Measurements from ENCODE around the gene LRIG1.

LRIG1 gene

DNA sequence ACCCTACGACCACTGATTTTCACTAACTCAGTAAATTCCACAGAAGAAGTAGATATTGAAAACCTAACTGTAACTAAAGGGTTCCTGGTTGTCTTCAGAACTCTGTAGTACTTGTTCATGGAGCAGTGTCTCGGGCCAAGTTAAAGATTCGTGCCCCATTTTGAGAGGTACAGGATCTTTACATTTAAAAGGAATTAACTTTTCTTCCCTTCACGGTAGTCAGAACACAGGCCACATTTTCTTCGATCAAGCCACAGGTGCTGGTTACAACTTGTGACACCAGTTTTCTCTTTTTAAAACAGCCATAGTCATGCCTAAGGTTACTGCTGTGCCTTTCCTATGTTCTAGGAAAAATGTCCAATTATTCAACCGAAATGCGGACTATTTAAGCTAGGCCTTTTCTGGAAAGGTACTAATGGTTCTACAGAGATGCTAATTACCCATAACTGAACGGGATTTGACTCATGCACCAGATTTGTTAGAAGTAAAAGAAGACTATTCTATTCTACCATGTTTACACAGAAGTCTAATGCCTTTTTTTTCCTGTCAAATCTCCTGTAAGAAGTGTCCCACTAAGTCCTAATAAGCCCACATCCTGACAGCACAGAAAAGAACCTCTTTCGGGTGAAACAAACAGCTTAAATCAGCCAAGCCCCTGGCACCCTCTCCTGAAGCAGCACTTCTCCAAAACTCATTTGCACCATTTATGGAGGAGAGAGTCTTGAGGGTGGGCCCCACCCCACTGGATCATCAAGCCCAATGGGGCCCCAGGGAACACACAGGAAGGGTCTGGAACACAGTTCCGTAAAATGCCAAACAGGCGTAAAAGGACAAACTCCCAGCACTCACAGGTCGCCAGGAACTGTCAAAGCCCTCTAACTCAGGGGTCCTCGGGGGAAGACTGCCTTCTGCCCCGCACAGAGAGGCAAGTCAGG, 1.9 kb downstream of the LRIG1 start:
- TF ChIP-seq, protein P1, sequence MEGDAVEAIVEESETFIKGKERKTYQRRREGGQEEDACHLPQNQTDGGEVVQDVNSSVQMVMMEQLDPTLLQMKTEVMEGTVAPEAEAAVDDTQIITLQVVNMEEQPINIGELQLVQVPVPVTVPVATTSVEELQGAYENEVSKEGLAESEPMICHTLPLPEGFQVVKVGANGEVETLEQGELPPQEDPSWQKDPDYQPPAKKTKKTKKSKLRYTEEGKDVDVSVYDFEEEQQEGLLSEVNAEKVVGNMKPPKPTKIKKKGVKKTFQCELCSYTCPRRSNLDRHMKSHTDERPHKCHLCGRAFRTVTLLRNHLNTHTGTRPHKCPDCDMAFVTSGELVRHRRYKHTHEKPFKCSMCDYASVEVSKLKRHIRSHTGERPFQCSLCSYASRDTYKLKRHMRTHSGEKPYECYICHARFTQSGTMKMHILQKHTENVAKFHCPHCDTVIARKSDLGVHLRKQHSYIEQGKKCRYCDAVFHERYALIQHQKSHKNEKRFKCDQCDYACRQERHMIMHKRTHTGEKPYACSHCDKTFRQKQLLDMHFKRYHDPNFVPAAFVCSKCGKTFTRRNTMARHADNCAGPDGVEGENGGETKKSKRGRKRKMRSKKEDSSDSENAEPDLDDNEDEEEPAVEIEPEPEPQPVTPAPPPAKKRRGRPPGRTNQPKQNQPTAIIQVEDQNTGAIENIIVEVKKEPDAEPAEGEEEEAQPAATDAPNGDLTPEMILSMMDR (IDR thresholded peaks at IDR 0.05; ENCODE audit: control insufficient read depth, extremely low read depth, insufficient read depth), result no peak
- H3K4me3 ChIP-seq (ENCODE audit: low read depth, low read length), result peak overlapping the region; percentile 91

DNA sequence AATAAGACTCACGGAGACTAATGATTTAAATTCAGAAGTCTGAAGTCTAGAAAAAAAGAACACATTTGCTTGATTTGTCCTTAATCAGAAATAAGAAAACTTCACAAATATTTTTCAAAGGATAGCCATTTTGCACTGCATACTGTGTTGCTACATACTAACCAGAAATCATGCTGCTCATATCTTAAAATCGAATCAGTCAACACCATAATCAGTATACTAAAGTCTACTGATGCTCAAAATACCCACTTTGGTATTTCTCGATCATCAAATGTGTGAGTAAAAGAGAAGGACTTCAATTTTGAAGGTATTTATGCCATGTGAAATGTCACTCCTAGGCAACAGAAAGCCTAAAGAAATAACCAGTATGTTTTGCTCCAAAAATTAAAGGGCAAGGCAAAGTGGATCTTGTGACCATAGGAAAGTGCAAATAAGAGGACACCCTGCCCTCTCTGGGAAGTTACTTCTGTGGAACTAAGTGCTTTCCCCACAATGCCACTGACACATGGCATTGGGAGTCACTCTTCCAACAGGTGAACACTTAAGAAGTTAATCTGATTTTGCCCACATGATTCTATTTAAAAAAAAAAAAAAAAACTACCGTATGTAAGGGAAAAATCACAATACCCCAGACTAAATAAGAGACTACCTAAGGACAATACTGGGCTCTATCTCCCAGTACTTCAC, 2.7 kb downstream of the LRIG1 start:
- no peak for DNase-seq (ENCODE audit: low read depth)
- peak overlapping the region; percentile 91 for H3K4me3 ChIP-seq (ENCODE audit: low read depth, low read length)
- TF ChIP-seq, protein P1 (IDR thresholded peaks at IDR 0.05; ENCODE audit: control insufficient read depth, extremely low read depth, insufficient read depth), result no peak

More for the DNA sequence above, 1.9 kb downstream of the LRIG1 start:
- DNase-seq (ENCODE audit: low read depth), result no peak

DNA sequence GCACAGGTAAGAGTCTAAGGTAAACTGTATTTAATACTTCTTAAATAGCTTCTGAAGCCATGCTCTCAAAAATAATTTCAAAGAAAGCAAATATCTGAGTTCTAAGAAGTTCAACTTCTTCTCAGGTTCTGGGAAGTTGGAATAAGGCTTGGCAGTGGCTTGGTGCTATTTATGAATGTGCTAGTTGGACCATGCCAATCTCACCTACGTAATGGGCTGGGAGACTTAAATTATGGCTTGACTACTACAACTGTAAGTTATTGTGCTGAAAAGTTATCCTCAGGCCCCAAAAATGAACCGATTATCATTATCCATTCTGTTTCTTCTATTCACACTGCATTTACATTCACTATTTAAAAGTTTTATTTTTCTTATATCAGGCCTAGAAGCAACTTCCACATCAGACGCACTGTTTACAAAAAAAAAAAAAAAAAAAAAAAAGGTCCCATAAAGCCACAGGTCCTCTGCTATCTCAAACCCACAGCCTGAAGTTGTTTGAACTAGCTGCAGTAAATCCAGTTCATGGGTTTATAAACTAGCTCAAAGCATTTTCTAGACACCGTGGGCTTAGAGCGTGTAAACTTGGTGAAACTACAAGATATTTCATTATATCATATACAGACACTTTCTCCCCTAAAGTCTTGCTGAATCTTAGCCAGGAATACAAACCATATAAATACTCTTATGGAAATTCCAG, 3.4 kb downstream of the LRIG1 start:
- DNase-seq (ENCODE audit: low read depth), result peak; percentile 71
- TF ChIP-seq, protein P1 (IDR thresholded peaks at IDR 0.05; ENCODE audit: control insufficient read depth, extremely low read depth, insufficient read depth), result no peak
- peak overlapping the region; percentile 91 for H3K4me3 ChIP-seq (ENCODE audit: low read depth, low read length)

DNA sequence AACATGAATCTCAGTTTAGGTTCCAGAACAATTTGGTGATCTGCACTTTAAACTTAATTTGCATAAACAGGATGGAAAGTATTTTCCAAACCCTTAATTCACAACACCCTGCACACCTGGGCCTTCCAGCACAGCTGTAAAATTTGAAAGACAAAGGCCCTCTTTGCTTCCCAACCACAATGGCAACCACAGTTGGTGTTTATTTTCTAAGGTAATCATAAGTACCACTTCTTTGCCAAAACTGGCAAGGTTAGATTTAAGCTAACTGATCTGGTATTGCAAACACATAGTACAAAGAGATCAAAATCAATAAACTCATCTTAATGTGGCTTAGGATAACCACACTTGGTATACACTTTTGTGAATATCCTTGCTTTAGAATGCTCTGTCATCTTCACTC, 4.1 kb downstream of the LRIG1 start:
- TF ChIP-seq, protein P1 (IDR thresholded peaks at IDR 0.05; ENCODE audit: control insufficient read depth, extremely low read depth, insufficient read depth), result no peak
- DNase-seq (ENCODE audit: low read depth), result no peak

DNA sequence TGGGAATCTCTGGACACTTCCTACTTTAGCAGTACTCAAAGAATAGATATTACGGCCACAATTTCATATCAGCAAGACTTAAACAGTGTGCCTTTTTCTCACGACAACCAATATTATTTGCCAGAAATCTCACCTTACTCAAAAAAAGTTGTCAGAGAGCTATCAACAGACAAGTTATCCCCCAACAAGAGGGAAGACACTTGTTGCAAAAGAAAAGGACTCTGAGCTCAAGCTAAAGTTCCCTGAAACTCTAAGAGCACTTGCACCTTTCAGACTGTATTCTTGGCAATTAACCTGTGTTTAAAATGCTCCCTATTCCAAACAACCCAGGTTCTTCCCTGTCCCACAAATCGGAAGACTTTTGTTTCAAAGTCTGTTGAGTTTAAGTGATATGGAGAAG, 4.5 kb downstream of the LRIG1 start:
- TF ChIP-seq, protein P1 (IDR thresholded peaks at IDR 0.05; ENCODE audit: control insufficient read depth, extremely low read depth, insufficient read depth), result no peak
- H3K4me3 ChIP-seq (ENCODE audit: low read depth, low read length), result peak overlapping the region; percentile 91
- DNase-seq (ENCODE audit: low read depth), result no peak

More for the DNA sequence above, 4.1 kb downstream of the LRIG1 start:
- peak overlapping the region; percentile 91 for H3K4me3 ChIP-seq (ENCODE audit: low read depth, low read length)

DNA sequence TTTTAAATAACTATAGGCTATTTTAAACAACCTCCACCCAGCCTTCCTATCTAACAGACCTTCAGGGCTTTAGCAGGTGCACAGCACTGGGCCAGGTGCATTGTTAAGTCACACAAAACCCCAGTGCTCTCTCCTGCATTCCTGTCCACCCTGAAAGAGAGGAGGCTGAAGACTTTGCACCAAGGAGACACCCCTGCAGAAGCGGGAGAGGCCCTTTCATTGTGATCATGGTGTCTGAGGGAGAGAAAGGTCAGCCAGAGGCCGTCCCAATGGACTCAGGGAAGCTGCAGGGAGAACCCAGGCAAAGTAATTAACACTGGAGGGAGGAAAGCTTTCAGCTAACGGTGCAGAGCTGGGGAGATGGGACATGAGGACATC, 5.2 kb downstream of the LRIG1 start:
- peak overlapping the region; percentile 91 for H3K4me3 ChIP-seq (ENCODE audit: low read depth, low read length)
- TF ChIP-seq, protein P1 (IDR thresholded peaks at IDR 0.05; ENCODE audit: control insufficient read depth, extremely low read depth, insufficient read depth), result no peak
- DNase-seq (ENCODE audit: low read depth), result no peak
